HepG2 (cell line): ENCODE data around the gene CLN6. TPM values are rescaled to one million over a fixed set of nuclear protein-coding genes. Genes with fewer than 3 reads are reported as not detected.

Experiments
- ATF7 ChIP-seq, 2 experiments: fragments of 450-650 bp in 1 of 2; sonication (generic) in 1 of 2; formaldehyde crosslinking in 1 of 2; IDR thresholded peaks; 2 replicates each; pipeline versions ENCODE4 v1.4.0 to v1.6.1; 2016 to 2020; ENCODE audit warnings: antibody characterized with exemption in 1 of 2, mild to moderate bottlenecking in 1 of 2, missing genetic modification reagents in 1 of 2
- ATM ChIP-seq: fragments of 450-650 bp; IDR thresholded peaks from 2 replicates; pipeline ENCODE4 v1.7.1; 2017; ENCODE audit warnings: mild to moderate bottlenecking, borderline replicate concordance
- CCAR2 ChIP-seq: fragments of 200-400 bp; formaldehyde crosslinking; optimal IDR thresholded peaks from 2 replicates; pipeline ENCODE3; 2018; ENCODE audit warnings: low read depth, mild to moderate bottlenecking, low read length, moderate library complexity
- FOSL2 ChIP-seq: sonication (generic); formaldehyde crosslinking; IDR thresholded peaks from 2 replicates; pipeline ENCODE4 v1.4.0; 2020; ENCODE audit warnings: missing genetic modification reagents
- KAT2B ChIP-seq: fragments of 150-350 bp; IDR thresholded peaks from 2 replicates; pipeline ENCODE4 v1.6.1; 2014; ENCODE audit warnings: low read depth, low read length, borderline replicate concordance
- MAX ChIP-seq: IDR thresholded peaks from 2 replicates; pipeline ENCODE4 v1.6.1; 2012; ENCODE audit warnings: inconsistent platforms
- NFKBIZ ChIP-seq: IDR thresholded peaks from 2 replicates; pipeline ENCODE4 v1.6.1; 2018; ENCODE audit warnings: missing genetic modification reagents, missing compliant biosample characterization
- PHB2 ChIP-seq: fragments of 450-650 bp; IDR thresholded peaks from 2 replicates; pipeline ENCODE4 v1.6.1; 2018; ENCODE audit not compliant: partially characterized antibody
- RCOR2 ChIP-seq: IDR thresholded peaks from 2 replicates; pipeline ENCODE4 v1.6.1; 2016; ENCODE audit warnings: missing biosample characterization, missing genetic modification reagents
- REPIN1 ChIP-seq: sonication (generic); formaldehyde crosslinking; IDR thresholded peaks from 2 replicates; pipeline ENCODE4 v1.8.0; 2022; ENCODE audit warnings: missing genetic modification reagents, low read depth, mild to moderate bottlenecking, borderline replicate concordance
- ZBTB21 ChIP-seq: sonication (generic); formaldehyde crosslinking; IDR thresholded peaks from 2 replicates; pipeline ENCODE4 v1.4.0; 2020; ENCODE audit warnings: missing genetic modification reagents
- ZEB1 ChIP-seq: IDR thresholded peaks from 2 replicates; pipeline ENCODE4 v1.6.1; 2012; ENCODE audit warnings: mild to moderate bottlenecking, low read depth, inconsistent platforms; ENCODE audit not compliant: insufficient replicate concordance
- ZNF138 ChIP-seq: sonication (generic); formaldehyde crosslinking; IDR thresholded peaks from 2 replicates; pipeline ENCODE4 v1.5.0; 2020; ENCODE audit warnings: mild to moderate bottlenecking, low read depth, missing genetic modification reagents
- ZNF232 ChIP-seq: sonication (generic); formaldehyde crosslinking; IDR thresholded peaks from 2 replicates; pipeline ENCODE4 v1.4.0; 2020; ENCODE audit warnings: missing genetic modification reagents, borderline replicate concordance
- ZNF274 ChIP-seq: sonication (generic); formaldehyde crosslinking; IDR thresholded peaks from 2 replicates; pipeline ENCODE4 v1.5.1; 2020; ENCODE audit warnings: mild to moderate bottlenecking, missing genetic modification reagents
- ZNF383 ChIP-seq: sonication (generic); formaldehyde crosslinking; IDR thresholded peaks from 2 replicates; pipeline ENCODE4 v1.4.0; 2020; ENCODE audit warnings: missing genetic modification reagents, mild to moderate bottlenecking, borderline replicate concordance
- ZNF468 ChIP-seq: sonication (generic); formaldehyde crosslinking; IDR thresholded peaks from 2 replicates; pipeline ENCODE4 v1.8.0; 2022; ENCODE audit warnings: mild to moderate bottlenecking, moderate library complexity, missing genetic modification reagents
- ZNF710 ChIP-seq: sonication (generic); formaldehyde crosslinking; IDR thresholded peaks from 2 replicates; pipeline ENCODE4 v1.5.0; 2020; ENCODE audit warnings: mild to moderate bottlenecking, missing genetic modification reagents, borderline replicate concordance
- ZNF75D ChIP-seq: sonication (generic); formaldehyde crosslinking; IDR thresholded peaks from 2 replicates; pipeline ENCODE4 v1.8.1; 2023; ENCODE audit warnings: missing genetic modification reagents, mild to moderate bottlenecking, borderline replicate concordance
- ZNF788 ChIP-seq: sonication (generic); formaldehyde crosslinking; IDR thresholded peaks from 2 replicates; pipeline ENCODE4 v1.5.0; 2020; ENCODE audit warnings: mild to moderate bottlenecking, missing genetic modification reagents, borderline replicate concordance
- polyA plus RNA-seq, 8 experiments: library from polyadenylated mRNA; depleted of rRNA in 3 of 8; stranded (reverse) in 7 of 8; unstranded in 1 of 8; fragments of >200 nt; fragmentation: Illumina TruSeq in 4 of 8; extraction: Trizol in 4 of 8; gene quantifications; 2 replicates each; pipeline versions ENCODE4 v1.2.1 to v1.2.3, GENCODE V29; 2011 to 2016; ENCODE audit warnings: low read depth in 4 of 8, missing spikeins in 1 of 8, mixed read lengths in 1 of 8; ENCODE audit not compliant: insufficient read depth in 1 of 8
- total RNA-seq, 5 experiments: library from RNA; depleted of rRNA; stranded (reverse); fragments of >200 nt; fragmentation: Illumina TruSeq; extraction: Trizol; gene quantifications; 2 replicates each; pipeline ENCODE4 v1.2.3, GENCODE V29; 2016; ENCODE audit warnings: low read depth in 1 of 5
- TF ChIP-seq, protein P1 (sequence below): sonication (generic); formaldehyde crosslinking; conservative IDR thresholded peaks from 2 replicates; pipeline ENCODE4 v1.4.0; 2020; ENCODE audit warnings: missing genetic modification reagents

The CLN6 gene
- total and polyA plus RNA-seq, 2 of the 13 experiments (the other 11 are each of a cell fraction or from before 2014, with no cell fraction given) = 24.9 to 27.1 TPM

DNA sequence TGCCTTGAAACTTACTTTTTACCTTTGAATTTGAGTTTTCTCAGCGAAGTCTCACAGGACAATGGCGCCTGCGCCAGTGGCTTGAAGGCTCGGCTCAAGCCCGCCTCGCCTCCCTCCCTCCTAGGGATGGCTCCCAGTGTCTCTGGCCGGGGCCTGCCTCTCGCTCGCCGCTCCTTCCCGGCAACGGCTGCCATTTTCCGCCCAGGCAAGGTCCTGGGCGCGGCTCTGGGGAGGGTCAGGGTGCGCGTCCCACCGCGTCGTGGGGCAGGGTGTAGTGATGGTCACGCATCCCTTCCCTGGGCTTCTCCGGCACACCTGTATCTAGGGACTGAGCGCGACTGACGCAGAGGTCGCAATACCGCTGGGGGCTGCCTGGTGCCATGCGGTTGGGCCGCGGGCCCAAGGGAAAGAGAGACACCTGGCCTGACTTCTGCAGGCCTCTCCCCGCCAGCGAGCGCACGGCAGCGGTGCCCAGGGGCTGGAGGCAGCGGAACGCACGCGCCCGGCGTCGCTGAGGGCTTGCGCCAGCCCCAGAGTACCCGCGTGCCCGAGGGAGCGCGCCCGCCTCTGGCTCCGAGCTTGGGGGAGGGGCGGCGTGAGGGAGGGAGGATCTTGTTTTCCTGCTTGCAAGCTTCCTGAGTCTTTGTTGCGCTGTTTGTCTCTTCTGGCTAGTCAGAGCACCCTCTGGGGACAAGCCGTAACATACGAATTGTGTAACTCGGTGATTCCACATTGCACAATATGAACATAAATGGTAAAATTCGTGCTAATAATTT lies 27.3 kb upstream of the CLN6 start (continued):
- TF ChIP-seq, protein P1, sequence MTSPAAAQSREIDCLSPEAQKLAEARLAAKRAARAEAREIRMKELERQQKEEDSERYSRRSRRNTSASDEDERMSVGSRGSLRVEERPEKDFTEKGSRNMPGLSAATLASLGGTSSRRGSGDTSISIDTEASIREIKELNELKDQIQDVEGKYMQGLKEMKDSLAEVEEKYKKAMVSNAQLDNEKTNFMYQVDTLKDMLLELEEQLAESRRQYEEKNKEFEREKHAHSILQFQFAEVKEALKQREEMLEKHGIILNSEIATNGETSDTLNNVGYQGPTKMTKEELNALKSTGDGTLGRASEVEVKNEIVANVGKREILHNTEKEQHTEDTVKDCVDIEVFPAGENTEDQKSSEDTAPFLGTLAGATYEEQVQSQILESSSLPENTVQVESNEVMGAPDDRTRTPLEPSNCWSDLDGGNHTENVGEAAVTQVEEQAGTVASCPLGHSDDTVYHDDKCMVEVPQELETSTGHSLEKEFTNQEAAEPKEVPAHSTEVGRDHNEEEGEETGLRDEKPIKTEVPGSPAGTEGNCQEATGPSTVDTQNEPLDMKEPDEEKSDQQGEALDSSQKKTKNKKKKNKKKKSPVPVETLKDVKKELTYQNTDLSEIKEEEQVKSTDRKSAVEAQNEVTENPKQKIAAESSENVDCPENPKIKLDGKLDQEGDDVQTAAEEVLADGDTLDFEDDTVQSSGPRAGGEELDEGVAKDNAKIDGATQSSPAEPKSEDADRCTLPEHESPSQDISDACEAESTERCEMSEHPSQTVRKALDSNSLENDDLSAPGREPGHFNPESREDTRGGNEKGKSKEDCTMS = no peak
- no peak for TF ChIP-seq FOSL2 (CRISPR knock-in tag)
- TF ChIP-seq PHB2 = no peak
- no peak for TF ChIP-seq ATM
- peak; percentile 87 for TF ChIP-seq MAX
- no peak for TF ChIP-seq ATF7 (IDR thresholded peaks at IDR 0.05)
- 0 out of 2 replicates have a peak, but pooled peaks have one; percentile 21 for TF ChIP-seq ATF7 (CRISPR knock-in tag; IDR thresholded peaks at IDR 0.05)
- peak; percentile 44; the same call in 1 of the 2 replicates for TF ChIP-seq ZNF710 (CRISPR knock-in tag)
- TF ChIP-seq CCAR2 = no peak
- no peak for TF ChIP-seq ZNF75D (CRISPR knock-in tag)
- TF ChIP-seq ZNF232 (CRISPR knock-in tag) = no peak
- no peak for TF ChIP-seq REPIN1 (CRISPR knock-in tag)
- no peak for TF ChIP-seq ZNF383 (CRISPR knock-in tag)
- no peak for TF ChIP-seq NFKBIZ (CRISPR knock-in tag)
- no peak for TF ChIP-seq RCOR2 (CRISPR knock-in tag)
- no peak for TF ChIP-seq ZNF274 (CRISPR knock-in tag)
- TF ChIP-seq KAT2B = no peak
- no peak for TF ChIP-seq ZNF468 (CRISPR knock-in tag)
- no peak for TF ChIP-seq ZBTB21
- TF ChIP-seq ZNF138 = no peak
- no peak for TF ChIP-seq ZEB1
- peak; percentile 69; the same call in 1 of the 2 replicates for TF ChIP-seq ZNF788 (CRISPR knock-in tag)
